ENCODE measurements around the gene FOXN3.

FOXN3 gene

GRCh38 chr14:89249972-89250654 is 166.9 kb downstream of the FOXN3 start:
- no peak for DNase-seq (ENCODE audit: insufficient read length, low spot score)
- TF ChIP-seq POLR2A (IDR thresholded peaks at IDR 0.05; ENCODE audit: low read depth, low read length): no peak
- no peak for FAIRE-seq

GRCh38 chr14:89249065-89249695 is 167.9 kb downstream of the FOXN3 start:
- DNase-seq (ENCODE audit: insufficient read length, low spot score) (no peak), FAIRE-seq (no peak)
- no peak for TF ChIP-seq POLR2A (IDR thresholded peaks at IDR 0.05; ENCODE audit: low read depth, low read length)

- no peak for FAIRE-seq
- TF ChIP-seq POLR2A (IDR thresholded peaks at IDR 0.05; ENCODE audit: low read depth, low read length): no peak
Observed at GRCh38 chr14:89248411-89249064, 168.5 kb downstream of the FOXN3 start.

GRCh38 chr14:89247457-89248122 is 169.4 kb downstream of the FOXN3 start:
- no peak for DNase-seq (ENCODE audit: insufficient read length, low spot score)
- TF ChIP-seq POLR2A (IDR thresholded peaks at IDR 0.05; ENCODE audit: low read depth, low read length): no peak
- FAIRE-seq: no peak

More at GRCh38 chr14:89248411-89249064, 168.5 kb downstream of the FOXN3 start:
- DNase-seq (ENCODE audit: insufficient read length, low spot score): no peak

- FAIRE-seq: no peak
- DNase-seq (ENCODE audit: insufficient read length, low spot score): no peak
- no peak for TF ChIP-seq POLR2A (IDR thresholded peaks at IDR 0.05; ENCODE audit: low read depth, low read length)
Observed at GRCh38 chr14:89246290-89246689, 170.7 kb downstream of the FOXN3 start.

GRCh38 chr14:89245802-89246201 is 171.2 kb downstream of the FOXN3 start:
- FAIRE-seq: no peak
- DNase-seq (ENCODE audit: insufficient read length, low spot score): no peak
- TF ChIP-seq POLR2A (IDR thresholded peaks at IDR 0.05; ENCODE audit: low read depth, low read length): no peak

GRCh38 chr14:89244720-89245119 is 172.3 kb downstream of the FOXN3 start:
- FAIRE-seq: no peak
- DNase-seq (ENCODE audit: insufficient read length, low spot score): no peak
- TF ChIP-seq POLR2A (IDR thresholded peaks at IDR 0.05; ENCODE audit: low read depth, low read length): no peak

- no peak for FAIRE-seq
- DNase-seq (ENCODE audit: insufficient read length, low spot score): no peak
- no peak for TF ChIP-seq POLR2A (IDR thresholded peaks at IDR 0.05; ENCODE audit: low read depth, low read length)
Observed at GRCh38 chr14:89243741-89244140, 173.3 kb downstream of the FOXN3 start.

GRCh38 chr14:89243286-89243685 is 173.7 kb downstream of the FOXN3 start:
- TF ChIP-seq POLR2A (IDR thresholded peaks at IDR 0.05; ENCODE audit: low read depth, low read length): no peak
- FAIRE-seq (no peak), DNase-seq (ENCODE audit: insufficient read length, low spot score) (no peak)

- FAIRE-seq: no peak
- DNase-seq (ENCODE audit: insufficient read length, low spot score): no peak
- TF ChIP-seq POLR2A (IDR thresholded peaks at IDR 0.05; ENCODE audit: low read depth, low read length): no peak
Observed at GRCh38 chr14:89242652-89243279, 174.3 kb downstream of the FOXN3 start.

GRCh38 chr14:89241934-89242651 is 174.9 kb downstream of the FOXN3 start:
- FAIRE-seq: no peak
- DNase-seq (ENCODE audit: insufficient read length, low spot score): no peak
- no peak for TF ChIP-seq POLR2A (IDR thresholded peaks at IDR 0.05; ENCODE audit: low read depth, low read length)

GRCh38 chr14:89241257-89241656 is 175.8 kb downstream of the FOXN3 start:
- TF ChIP-seq POLR2A (IDR thresholded peaks at IDR 0.05; ENCODE audit: low read depth, low read length): no peak
- FAIRE-seq: no peak

GRCh38 chr14:89240414-89240813 is 176.6 kb downstream of the FOXN3 start:
- TF ChIP-seq POLR2A (IDR thresholded peaks at IDR 0.05; ENCODE audit: low read depth, low read length): no peak
- FAIRE-seq (no peak), DNase-seq (ENCODE audit: insufficient read length, low spot score) (no peak)

More at GRCh38 chr14:89241257-89241656, 175.8 kb downstream of the FOXN3 start:
- DNase-seq (ENCODE audit: insufficient read length, low spot score): no peak
